Esophagus squamous epithelium (tissue), 4 donors: Measurements from ENCODE around the gene PLCB1.

Experiments
- CTCF ChIP-seq, 6 experiments: fragments of 450-650 bp in 4 of 6; fragments of 200-600 bp in 2 of 6; sonication (generic) in 2 of 6; IDR thresholded peaks; one replicate each; pipeline ENCODE4 v1.5.1; 2016 to 2019; ENCODE audit warnings: antibody characterized with exemption in 6 of 6, mild to moderate bottlenecking in 4 of 6, moderate library complexity in 4 of 6
- POLR2A ChIP-seq, 4 donors: fragments of 450-650 bp; IDR thresholded peaks; one replicate each; pipeline ENCODE4 v1.6.1; 2017; ENCODE audit warnings: antibody characterized with exemption in 4 of 4, mild to moderate bottlenecking in 4 of 4, moderate library complexity in 3 of 4

GRCh38 chr20:8223091-8223870 lies 91.2 kb downstream of the PLCB1 start:
- TF ChIP-seq CTCF (IDR thresholded peaks at IDR 0.05) (no peak), POLR2A (IDR thresholded peaks at IDR 0.05) (no peak)
